Left forelimb (tissue), 1 donor: ENCODE results near the gene ARL6IP1.
"Not testable (repeated sequence)": the region's sequence is repeated elsewhere in the genome, so short reads cannot be mapped to it uniquely, and the experiment has no call there.

Source experiments
- DNase-seq: peaks from one replicate; pipeline ENCODE4 v3.0.0-alpha.2; 2018; ENCODE audit warnings: low spot score

The ARL6IP1 gene

DNA sequence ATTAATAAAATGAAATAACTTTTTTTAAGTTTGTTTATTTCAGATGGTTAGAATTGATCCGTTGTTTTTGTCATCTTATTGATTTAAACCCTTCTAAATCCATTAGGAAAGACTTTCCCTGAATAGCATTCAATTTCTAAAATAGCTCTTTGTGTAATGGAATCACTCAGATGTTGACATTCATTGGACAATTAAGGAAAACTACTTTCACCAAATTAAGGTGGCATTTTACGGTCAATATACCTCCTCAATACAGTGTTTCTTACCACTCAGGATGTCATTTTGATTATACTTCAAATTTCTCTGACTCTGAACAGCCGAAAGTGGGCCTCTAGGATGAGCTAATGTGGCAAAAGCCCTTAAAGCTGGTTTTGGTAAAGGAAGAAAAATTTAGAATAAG lies 1.8 kb downstream of the ARL6IP1 start:
- DNase-seq = no peak

- no peak for DNase-seq
These were observed 3.6 kb downstream of the ARL6IP1 start for GRCh38 chr16:18797746-18798145.

- DNase-seq = no peak
These were observed 5.0 kb downstream of the ARL6IP1 start for GRCh38 chr16:18796377-18796776.

DNA sequence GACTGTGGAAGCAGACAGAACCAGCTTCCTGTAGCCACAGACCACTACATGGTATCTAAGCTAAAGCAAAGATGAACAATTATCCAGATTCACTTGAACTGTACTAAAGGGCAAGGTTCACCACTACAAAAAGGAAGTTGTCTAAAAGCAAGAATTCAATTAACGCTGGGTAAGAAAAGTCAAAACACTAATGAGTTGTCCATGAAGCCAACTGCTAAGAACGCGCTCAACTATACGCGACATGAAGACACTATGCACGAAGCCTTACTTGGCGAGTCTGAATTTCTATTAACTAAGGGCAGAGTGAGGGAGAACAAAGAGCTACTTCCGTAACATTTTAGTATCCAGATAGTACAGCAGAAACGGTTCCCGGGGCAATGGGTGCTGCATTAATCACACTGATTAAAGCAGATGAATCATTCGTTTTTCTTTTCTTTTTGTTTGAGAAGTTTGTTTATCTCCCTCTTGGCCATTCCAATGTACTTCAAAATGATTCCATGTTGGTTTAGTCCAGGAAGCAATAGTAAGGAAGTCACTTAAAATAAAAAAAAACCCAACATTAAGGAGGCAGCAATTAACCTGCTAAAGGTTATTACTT lies 8.4 kb downstream of the ARL6IP1 start:
- no peak for DNase-seq

DNA sequence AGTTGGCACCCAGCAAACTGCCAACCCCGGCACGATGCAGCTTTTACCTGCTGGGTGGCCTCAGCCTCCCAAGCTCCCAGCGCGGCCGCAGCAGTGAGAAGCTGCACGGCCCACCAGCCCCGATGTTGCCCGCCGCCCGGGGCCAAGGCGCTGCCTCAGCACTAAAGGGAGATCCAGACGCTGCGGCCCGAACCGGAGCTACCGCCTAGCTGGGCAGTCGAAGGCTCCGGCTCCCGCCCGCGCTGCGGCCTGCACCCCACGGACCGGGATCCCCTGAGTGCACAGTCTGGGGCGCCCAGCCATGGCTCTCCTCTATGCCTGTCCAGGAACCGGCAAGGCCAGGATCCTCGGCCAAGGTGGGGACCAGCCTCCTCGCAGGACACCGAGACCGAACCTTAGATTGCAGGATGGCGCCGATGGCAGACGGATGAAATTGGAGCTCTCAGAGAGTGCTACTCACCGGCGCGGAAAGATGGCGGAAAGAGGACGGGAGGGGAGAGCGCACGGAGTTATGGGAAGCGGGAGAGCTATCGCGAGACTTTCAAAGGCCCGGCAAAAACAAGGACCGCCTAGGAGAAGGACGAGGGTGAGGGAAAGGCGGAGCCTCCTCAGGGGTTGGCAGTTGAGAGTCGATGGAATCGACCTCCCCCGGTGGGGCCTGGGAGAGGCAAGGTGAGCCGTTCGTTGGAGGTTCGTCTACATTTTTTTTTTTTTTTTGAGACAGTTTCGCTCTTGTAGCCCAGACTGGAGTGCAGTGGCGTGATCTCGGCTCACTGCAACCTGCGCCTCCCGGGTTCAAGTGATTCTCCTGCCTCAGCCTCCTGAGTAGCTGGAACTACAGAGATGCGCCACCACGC lies 11.3 kb downstream of the ARL6IP1 start, which contains the start of gene RPS15A:
RPS15A (minus strand) TSS at position 485 of the 857 bp plus-strand sequence. CDS start 1,221 bp downstream, outside the sequence.
- peak; percentile 93 for DNase-seq

GRCh38 chr16:18789515-18789849 lies 11.9 kb downstream of the ARL6IP1 start:
- no peak for DNase-seq

GRCh38 chr16:18788828-18789514 lies 12.4 kb downstream of the ARL6IP1 start:
- DNase-seq = no peak

DNA sequence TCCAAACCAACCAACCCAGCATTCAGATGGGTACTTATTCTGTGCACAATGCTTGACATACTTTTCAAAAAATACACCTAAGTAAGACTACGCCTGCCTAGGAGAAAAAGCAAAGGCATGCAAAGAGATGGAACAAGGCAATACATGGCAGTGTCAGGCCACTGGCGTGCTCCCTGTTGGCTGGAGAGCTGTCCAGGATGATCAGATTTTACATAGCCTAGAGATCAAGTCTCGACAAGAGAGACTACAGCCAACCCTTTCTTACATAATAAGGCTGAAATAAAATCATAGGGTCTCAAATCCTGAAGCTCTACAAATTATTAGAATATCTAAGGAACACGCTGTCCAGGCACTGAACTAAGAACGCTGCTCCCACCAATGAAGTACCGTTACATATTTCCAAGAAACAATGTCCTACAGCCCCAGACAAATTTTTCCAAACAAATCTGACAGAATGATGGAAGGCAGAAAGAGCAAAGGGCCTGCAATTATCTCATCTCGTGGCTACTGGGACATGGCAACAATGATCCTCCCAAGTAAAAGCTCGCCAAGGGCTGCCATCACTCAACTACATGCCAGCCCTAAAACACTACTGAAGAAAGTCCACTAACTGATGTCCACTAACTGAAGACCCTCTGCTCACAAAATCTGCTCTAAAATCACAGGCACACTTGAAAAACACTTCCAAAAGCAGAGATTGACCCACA lies 16.3 kb downstream of the ARL6IP1 start:
- DNase-seq = no peak

DNA sequence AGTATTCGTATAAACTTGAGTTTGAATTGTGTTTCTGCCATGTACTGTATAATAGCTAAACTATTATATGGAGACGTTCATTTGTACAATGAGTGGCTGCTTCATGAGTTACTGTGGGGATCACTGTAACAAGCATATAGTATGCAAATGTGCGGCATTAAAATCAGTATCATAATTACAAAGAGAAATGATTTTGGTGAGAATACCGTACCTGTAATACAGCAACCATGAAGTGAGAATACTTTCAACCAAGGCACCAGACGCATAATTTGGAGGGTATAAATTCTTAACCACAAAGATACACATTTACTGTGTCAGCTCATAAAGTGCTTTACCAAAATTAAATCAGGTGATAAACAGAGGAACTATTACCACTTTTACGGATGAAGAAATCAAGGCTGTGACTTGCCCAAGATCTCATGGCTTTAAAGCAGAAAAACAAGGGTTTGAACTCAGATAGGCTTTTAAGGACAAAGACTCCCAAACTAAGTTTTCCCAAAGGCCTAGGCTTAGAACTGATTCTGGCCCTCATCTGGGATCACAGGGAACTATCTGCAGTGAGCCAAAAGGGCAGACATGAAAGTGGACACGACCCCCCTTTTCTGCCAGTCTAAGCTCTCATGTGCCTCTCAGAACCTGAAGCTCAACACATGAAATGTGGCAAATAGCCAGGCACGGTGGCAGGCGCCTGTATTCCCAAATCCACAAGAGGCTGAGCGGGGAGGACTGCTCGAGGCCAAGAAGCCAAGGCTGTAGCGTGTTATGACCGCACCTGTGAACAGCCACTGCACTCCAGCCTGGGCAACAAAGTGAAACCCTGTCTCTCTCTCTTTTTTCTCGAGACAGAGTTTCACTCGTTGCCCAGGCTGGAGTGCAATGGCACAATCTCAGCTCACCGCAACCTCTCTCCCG lies 17.7 kb downstream of the ARL6IP1 start:
- no peak for DNase-seq

GRCh38 chr16:18782697-18783429 lies 18.5 kb downstream of the ARL6IP1 start:
- no peak for DNase-seq

DNA sequence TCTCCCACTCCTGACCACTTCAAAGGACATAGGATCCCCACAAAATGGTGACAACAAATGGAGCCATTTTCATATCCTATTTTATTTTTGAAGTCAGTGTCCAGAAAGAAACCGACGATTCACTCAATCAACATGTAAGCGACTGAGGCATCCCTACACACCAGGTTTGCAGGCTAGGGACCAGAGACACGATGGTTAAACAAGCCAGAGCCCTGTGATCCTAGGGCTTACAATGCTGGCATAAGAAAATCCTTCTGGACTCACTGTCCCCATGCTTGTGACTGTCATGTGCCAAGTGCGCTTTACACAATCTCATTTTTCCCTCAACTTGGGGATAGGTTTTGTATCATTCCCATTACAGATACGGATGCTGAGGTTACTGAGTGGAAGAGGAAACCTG lies 20.1 kb downstream of the ARL6IP1 start:
- not testable (repeated sequence) for DNase-seq

DNA sequence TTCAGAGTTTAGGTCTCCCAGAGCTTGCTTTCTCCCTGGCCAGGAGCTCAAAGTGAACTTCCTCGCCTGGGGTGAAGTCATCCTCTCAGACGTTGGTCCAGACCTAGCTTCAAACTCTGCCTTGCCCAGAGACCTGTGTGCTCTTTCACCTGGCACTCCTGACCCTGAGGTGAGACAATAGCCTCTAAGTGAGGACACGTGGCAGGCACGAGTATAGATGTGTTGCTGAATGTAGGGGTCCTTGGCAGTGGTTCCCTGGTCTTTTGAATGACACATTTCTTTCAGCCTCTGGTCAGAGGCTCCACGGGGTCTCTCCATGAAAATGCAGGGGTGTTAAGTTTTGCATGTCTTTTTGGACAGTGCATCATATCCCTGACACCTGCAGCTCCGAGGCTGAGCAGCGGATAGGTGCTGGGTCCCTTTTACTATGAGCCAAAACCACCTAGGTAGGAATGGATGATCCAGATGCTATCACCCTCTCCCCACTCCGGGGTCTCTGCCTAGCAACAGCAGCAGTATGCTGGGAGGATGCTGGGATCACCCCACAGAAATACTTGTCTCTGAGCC lies 20.8 kb downstream of the ARL6IP1 start:
- DNase-seq = not testable (repeated sequence)

GRCh38 chr16:18777664-18778063 lies 23.7 kb downstream of the ARL6IP1 start:
- not testable (repeated sequence) for DNase-seq

GRCh38 chr16:18776334-18776733 lies 25.0 kb downstream of the ARL6IP1 start:
- DNase-seq = not testable (repeated sequence)

GRCh38 chr16:18774651-18775050 lies 26.7 kb downstream of the ARL6IP1 start:
- DNase-seq = not testable (repeated sequence)

GRCh38 chr16:18772171-18772570 lies 29.2 kb downstream of the ARL6IP1 start:
- not testable (repeated sequence) for DNase-seq

DNA sequence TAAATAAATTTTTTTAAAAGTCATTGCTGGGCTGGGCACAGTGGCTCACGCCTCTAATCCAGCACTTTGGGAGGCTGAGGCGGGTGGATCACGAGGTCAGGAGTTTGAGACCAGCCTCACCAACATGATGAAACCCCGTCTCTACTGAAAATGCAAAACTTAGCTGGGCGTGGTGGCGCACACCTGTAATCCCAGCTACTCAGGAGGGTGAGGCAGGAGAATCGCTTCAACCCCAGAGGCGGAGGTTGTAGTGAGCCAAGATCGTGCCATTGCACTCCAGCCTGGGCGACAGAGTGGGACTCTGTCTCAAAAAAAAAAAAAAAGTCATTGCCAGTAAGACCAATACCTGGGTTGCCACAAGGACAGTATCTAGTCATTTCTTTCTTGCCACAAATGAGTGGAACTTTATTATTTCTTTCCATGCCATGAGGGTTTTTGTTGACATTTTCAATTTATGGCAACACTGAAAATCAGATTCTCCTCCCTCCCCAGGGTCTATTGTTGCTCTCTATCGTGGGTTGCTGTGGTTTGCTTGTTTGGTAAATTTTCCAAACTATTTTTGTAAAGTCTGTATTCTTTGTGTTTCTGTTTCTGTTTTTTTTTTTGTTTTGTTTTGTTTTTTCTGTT lies 30.9 kb downstream of the ARL6IP1 start:
- not testable (repeated sequence) for DNase-seq

- DNase-seq = not testable (repeated sequence)
These were observed 34.1 kb downstream of the ARL6IP1 start for GRCh38 chr16:18767217-18767616.

GRCh38 chr16:18762713-18763112 lies 38.6 kb downstream of the ARL6IP1 start:
- not testable (repeated sequence) for DNase-seq
